Calu3 (cell line): Measurements from ENCODE around the gene KRT222. TPM values are rescaled to one million over a fixed set of nuclear protein-coding genes. Genes with fewer than 3 reads are reported as not detected.

Experiments used
- BruUV-seq: library from RNA; stranded (reverse); fragments of 400-500 nt; replicated peaks from 2 replicates; lab custom pipeline; 2021; lab: Mats Ljungman, UMichigan
- CTCF ChIA-PET: fragments of 300-600 bp; sonication (Branson Sonifier 250); formaldehyde crosslinking; loops from one replicate; lab custom pipeline; 2022; ENCODE audit warnings: antibody characterized with exemption; lab: Charles Lee
- DNase-seq: peaks from one replicate; pipeline ENCODE4 v3.0.0; 2022
- H3K27ac Mint-ChIP-seq: one replicate; pipeline ENCODE4 v1.8.0; 2022; ENCODE audit warnings: mixed read lengths; ENCODE audit not compliant: unreplicated experiment
- H3K27me3 Mint-ChIP-seq: one replicate; pipeline ENCODE4 v1.8.0; 2022; ENCODE audit warnings: mixed read lengths; ENCODE audit not compliant: unreplicated experiment
- H3K36me3 Mint-ChIP-seq: one replicate; pipeline ENCODE4 v1.8.0; 2022; ENCODE audit warnings: mild to moderate bottlenecking, moderate library complexity, mixed read lengths; ENCODE audit not compliant: insufficient read depth, unreplicated experiment
- H3K4me1 Mint-ChIP-seq: one replicate; pipeline ENCODE4 v1.8.0; 2022; ENCODE audit warnings: mild to moderate bottlenecking, low read depth, mixed read lengths; ENCODE audit not compliant: unreplicated experiment
- H3K4me3 Mint-ChIP-seq: one replicate; pipeline ENCODE4 v1.8.0; 2022; ENCODE audit warnings: mild to moderate bottlenecking, low read depth, moderate library complexity, mixed read lengths; ENCODE audit not compliant: unreplicated experiment
- H3K9me3 Mint-ChIP-seq: one replicate; pipeline ENCODE4 v1.8.0; 2022; ENCODE audit warnings: low read depth, mixed read lengths; ENCODE audit not compliant: unreplicated experiment
- intact Hi-C: fragments of 100-400 bp; cut with micrococcal nuclease; formaldehyde crosslinking; loops from one replicate; pipeline ENCODE4 v1.10.0; 2022; ENCODE audit not compliant: unreplicated experiment
- total RNA-seq: library from RNA; stranded (reverse); gene quantifications from 2 replicates; pipeline ENCODE4 v1.2.3, GENCODE V29; 2022
- TF ChIP-seq, protein P1 (sequence below): fragments of 200-600 bp; IDR thresholded peaks from one replicate; pipeline ENCODE4 v1.8.0; 2022; ENCODE audit warnings: antibody characterized with exemption; ENCODE audit not compliant: unreplicated experiment

Gene KRT222
- total RNA-seq, 1 experiment from 2014 or later: not detected

DNA sequence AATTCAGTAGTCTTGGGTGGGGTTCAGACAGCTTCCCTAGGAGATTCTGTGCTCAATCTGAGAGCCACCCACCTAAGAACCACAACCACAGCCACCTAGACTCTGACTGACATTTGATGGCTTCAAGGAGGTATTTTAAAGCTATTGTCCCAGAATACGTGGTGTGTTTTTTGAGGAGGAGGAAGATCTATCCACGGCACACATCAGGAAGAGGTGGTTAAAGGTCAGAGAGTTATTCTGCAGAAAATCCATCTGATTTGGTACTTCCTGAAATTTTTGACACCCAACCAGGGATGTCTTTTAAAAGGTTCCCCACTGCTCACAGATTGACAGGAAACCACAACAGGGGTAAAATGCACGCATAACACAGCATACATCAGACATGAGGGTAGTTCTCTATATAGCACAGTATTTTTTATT lies 42.5 kb downstream of the KRT222 start:
- peak; percentile 3 for DNase-seq
- CTCF ChIA-PET: interaction anchor here (0.6 to 9.3 kb wide), 8 partner anchors 30 to 181 kb away, joined by 3 to 148 read pairs (median 9); partner anchors contain the start of gene KRT28
- no TSS peak for BruUV-seq
- Mint-ChIP-seq H3K9me3 (no peaks in the 10 kb centered on the region), H3K27me3 (peaks cover 56% of the 10 kb centered on the region), H3K36me3 (peaks cover 22% of the 10 kb centered on the region), H3K27ac (no peak overlapping the region), H3K4me3 (no peak overlapping the region), H3K4me1 (peaks cover 14% of the 10 kb centered on the region)
- TF ChIP-seq, protein P1, sequence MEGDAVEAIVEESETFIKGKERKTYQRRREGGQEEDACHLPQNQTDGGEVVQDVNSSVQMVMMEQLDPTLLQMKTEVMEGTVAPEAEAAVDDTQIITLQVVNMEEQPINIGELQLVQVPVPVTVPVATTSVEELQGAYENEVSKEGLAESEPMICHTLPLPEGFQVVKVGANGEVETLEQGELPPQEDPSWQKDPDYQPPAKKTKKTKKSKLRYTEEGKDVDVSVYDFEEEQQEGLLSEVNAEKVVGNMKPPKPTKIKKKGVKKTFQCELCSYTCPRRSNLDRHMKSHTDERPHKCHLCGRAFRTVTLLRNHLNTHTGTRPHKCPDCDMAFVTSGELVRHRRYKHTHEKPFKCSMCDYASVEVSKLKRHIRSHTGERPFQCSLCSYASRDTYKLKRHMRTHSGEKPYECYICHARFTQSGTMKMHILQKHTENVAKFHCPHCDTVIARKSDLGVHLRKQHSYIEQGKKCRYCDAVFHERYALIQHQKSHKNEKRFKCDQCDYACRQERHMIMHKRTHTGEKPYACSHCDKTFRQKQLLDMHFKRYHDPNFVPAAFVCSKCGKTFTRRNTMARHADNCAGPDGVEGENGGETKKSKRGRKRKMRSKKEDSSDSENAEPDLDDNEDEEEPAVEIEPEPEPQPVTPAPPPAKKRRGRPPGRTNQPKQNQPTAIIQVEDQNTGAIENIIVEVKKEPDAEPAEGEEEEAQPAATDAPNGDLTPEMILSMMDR: no peak
- intact Hi-C loops: no loop called here

DNA sequence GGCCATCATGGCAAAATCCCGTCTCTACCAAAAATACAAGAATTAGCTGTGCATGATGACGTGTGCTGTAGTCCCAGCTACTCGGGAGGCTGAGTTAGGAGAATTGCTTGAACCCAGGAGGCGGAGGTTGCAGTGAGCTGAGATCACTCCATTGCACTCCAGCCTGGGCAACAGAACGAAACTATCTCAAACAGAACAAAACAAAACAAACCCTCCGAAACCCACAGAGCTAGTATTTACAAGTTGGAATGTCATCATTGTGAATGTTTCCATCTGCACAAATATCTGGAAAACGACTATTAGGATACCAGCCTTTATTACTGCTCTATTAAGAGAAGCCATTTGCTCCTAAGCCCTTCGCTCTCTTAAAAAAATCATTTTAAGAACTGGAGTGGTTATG lies 43.4 kb downstream of the KRT222 start:
- Mint-ChIP-seq H3K4me1 (peaks cover 15% of the 10 kb centered on the region), H3K27me3 (peaks cover 66% of the 10 kb centered on the region), H3K27ac (no peak overlapping the region), H3K9me3 (no peaks in the 10 kb centered on the region), H3K4me3 (no peak overlapping the region), H3K36me3 (peaks cover 13% of the 10 kb centered on the region)
- BruUV-seq: no TSS peak
- peak; percentile 6 for DNase-seq
- CTCF ChIA-PET: interaction anchor here (0.8 to 9.3 kb wide), 11 partner anchors 12 to 182 kb away, joined by 3 to 148 read pairs (median 24); partner anchors contain the start of genes KRT28 and SMARCE1
- TF ChIP-seq, protein P1: no peak
- intact Hi-C loops: loop anchor here (2.0 kb wide), 1 partner anchor 229 kb away; no protein-coding TSS in a partner anchor

DNA sequence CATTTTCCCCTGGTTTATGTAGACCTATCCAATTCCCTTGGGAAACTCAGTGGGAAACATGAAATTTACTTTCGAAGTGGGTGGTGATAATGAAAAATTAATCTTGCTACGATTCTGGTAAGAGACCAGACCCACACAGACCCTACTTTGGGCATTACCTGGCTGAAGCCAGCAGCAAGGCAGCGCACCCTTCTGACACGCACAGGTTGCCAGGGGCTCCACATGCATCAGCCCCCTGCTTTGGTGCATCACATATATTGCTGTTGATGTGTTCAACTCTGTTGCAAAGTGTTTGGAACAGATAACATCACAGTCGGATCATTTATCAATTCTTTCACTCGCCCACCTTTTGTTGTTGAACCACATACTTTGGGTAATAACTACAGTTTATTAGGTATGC lies 44.0 kb downstream of the KRT222 start:
- Mint-ChIP-seq H3K36me3 (peaks cover 9% of the 10 kb centered on the region), H3K9me3 (no peaks in the 10 kb centered on the region), H3K4me3 (no peak overlapping the region), H3K27ac (no peak overlapping the region), H3K27me3 (peaks cover 71% of the 10 kb centered on the region), H3K4me1 (peaks cover 15% of the 10 kb centered on the region)
- CTCF ChIA-PET: interaction anchor here (0.5 to 11.7 kb wide), 37 partner anchors 9 to 999 kb away, joined by 3 to 262 read pairs (median 8); partner anchors contain the start of genes KRT28, SMARCE1 and TOP2A
- TF ChIP-seq, protein P1: no peak
- intact Hi-C loops: loop anchor here (2.0 kb wide), 1 partner anchor 230 kb away; no protein-coding TSS in a partner anchor
- peak; percentile 24 for DNase-seq
- BruUV-seq: no TSS peak

DNA sequence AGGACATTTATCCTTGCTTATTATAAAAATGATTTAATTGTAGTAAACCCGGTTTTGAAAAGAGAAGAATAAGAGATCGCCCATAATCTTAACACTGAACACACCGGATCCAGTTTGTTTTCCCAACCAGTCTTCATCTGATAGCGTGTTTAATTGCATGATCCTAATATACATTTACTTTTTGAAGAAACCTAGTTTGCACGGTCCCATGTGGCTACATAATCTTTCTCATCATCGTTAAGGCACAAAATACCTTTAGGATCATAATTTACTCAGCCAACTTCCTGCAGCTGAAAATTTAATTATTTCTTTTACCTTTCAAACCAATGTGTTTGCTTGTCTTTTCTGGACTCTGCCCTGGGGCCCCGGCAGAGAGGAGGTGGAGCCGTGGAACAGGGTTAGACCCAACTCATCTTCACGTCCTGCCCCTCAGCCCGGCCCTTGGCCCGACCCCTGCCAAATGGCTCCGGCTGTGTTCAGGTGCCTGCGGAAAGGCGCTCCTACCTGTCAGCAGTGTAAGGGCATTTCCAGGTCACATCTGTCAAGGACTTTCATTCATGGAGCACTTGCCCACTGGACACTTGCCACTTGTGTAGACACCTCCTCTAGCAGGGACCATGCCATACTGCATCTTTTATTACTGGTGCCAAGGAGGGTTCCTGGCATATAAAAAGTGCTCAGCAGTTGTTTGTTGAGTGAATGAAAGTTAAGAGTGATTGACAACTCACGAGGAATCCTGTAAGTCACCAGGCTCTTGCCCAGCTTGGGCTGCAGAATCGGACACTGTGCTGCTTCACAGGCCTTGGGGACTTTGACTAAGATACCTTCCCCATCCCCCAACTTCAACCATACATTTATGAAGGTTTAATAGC lies 46.0 kb downstream of the KRT222 start:
- BruUV-seq: no TSS peak
- CTCF ChIA-PET: interaction anchor here (0.6 to 11.7 kb wide), 87 partner anchors 9 to 1991 kb away, joined by 3 to 262 read pairs (median 6); partner anchors contain the start of genes CCR7, KRT222, KRT24 and KRT25
- TF ChIP-seq, protein P1: no peak
- no peak overlapping the region for H3K4me3 Mint-ChIP-seq
- H3K27me3 Mint-ChIP-seq: peaks cover 92% of the 10 kb centered on the region
- intact Hi-C loops: loop anchor here (1.0 kb wide), 1 partner anchor 8 kb away; no protein-coding TSS in a partner anchor
- H3K9me3 Mint-ChIP-seq: no peaks in the 10 kb centered on the region
- no peak overlapping the region for H3K27ac Mint-ChIP-seq
- no peaks in the 10 kb centered on the region for H3K36me3 Mint-ChIP-seq
- peaks cover 28% of the 10 kb centered on the region for H3K4me1 Mint-ChIP-seq
- peak; percentile 59 for DNase-seq
